ENCODE measurements around the gene PHRF1.

GRCh38 chr11:551596-551995 is 24.7 kb upstream of the PHRF1 start:
- TF ChIP-seq POLR2AphosphoS5 (IDR thresholded peaks at IDR 0.05) (no peak), CTCF (IDR thresholded peaks at IDR 0.05) (no peak)

Data from esophagus muscularis mucosa (tissue), 3 donors.